ENCODE measurements around the gene STC2. TPM values are rescaled to one million over a fixed set of nuclear protein-coding genes. Genes with fewer than 3 reads are reported as not detected.

Gene STC2
- total and polyA plus RNA-seq, 2 of the 4 experiments (the other 2 are of a cell fraction), result 87.5 to 270 TPM

GRCh38 chr5:173298213-173298926 is 29.8 kb downstream of the STC2 start:
- no peak for TF ChIP-seq SMC3 (IDR thresholded peaks at IDR 0.05; ENCODE audit: low read depth, low read length)
- TF ChIP-seq RFX5 (IDR thresholded peaks at IDR 0.05; ENCODE audit: low read depth, low read length), result no peak
- no peak for TF ChIP-seq BHLHE40 (IDR thresholded peaks at IDR 0.05; ENCODE audit: low read depth, low read length)
- TF ChIP-seq MXI1 (IDR thresholded peaks at IDR 0.05; ENCODE audit: borderline replicate concordance, low read depth, low read length), result no peak
- TF ChIP-seq NFE2L2 (IDR thresholded peaks at IDR 0.05; ENCODE audit: low read depth, low read length), result no peak
- TF ChIP-seq USF2 (IDR thresholded peaks at IDR 0.05; ENCODE audit: low read depth, low read length), result no peak
- TF ChIP-seq RCOR1 (IDR thresholded peaks at IDR 0.05; ENCODE audit: insufficient replicate concordance, low read length), result no peak
- TF ChIP-seq RAD21 (IDR thresholded peaks at IDR 0.05; ENCODE audit: low read length), result no peak
- no peak for TF ChIP-seq CEBPB (IDR thresholded peaks at IDR 0.05; ENCODE audit: low read depth, low read length)
- no peak overlapping the region for H3K14ac ChIP-seq (replicated peaks; ENCODE audit: low read depth, low read length)
- ChIA-PET POLR2A (ENCODE audit: unreplicated experiment) (no interaction called here), CTCF (interaction anchor here (1.0 kb wide), 1 partner anchor 13 kb away, joined by 4 read pairs; no protein-coding TSS in a partner anchor)
- H3K27ac ChIP-seq (ENCODE audit: insufficient read depth, low read length), result no peak overlapping the region
- intact Hi-C loops (cut with micrococcal nuclease) (no loop called here), in situ Hi-C loops (cut with MboI; ENCODE audit: low sequenced_read_pairs) (loop anchor here (10.0 to 25.0 kb wide), 3 partner anchors 594 to 1014 kb away; no protein-coding TSS in a partner anchor), dilution Hi-C loops (cut with HindIII; ENCODE audit: low sequenced_read_pairs, unreplicated experiment) (no loop called here)
- H2AK9ac ChIP-seq (replicated peaks; ENCODE audit: low read depth, low read length, poor library complexity), result no peak overlapping the region
- 46% methylated on average over 5 of the region's 19 CpGs; no CpG with 5 or more reads in 1 of the 2 experiments for WGBS, 2 experiments (ENCODE audit: extremely low coverage in 2 of 2, insufficient read length in 1 of 2)
- no peak overlapping the region for H2BK5ac ChIP-seq (ENCODE audit: low read depth, low read length, poor library complexity, severe bottlenecking)
- no peak overlapping the region for H3K23ac ChIP-seq (ENCODE audit: low read depth, low read length)
- no peak overlapping the region for H4K91ac ChIP-seq (ENCODE audit: insufficient read depth, low read depth, low read length)
- H3K9ac ChIP-seq (ENCODE audit: low read depth, low read length), result no peak overlapping the region
- H3K9me3 ChIP-seq (ENCODE audit: control insufficient read depth, insufficient read depth, low read length), result no peaks in the 10 kb centered on the region
- H3K36me3 ChIP-seq (ENCODE audit: control insufficient read depth, insufficient read depth, low read length), result no peaks in the 10 kb centered on the region
- no peaks in the 10 kb centered on the region for H3K27me3 ChIP-seq (ENCODE audit: control insufficient read depth, insufficient read depth, low read length)
- H4K20me1 ChIP-seq (ENCODE audit: insufficient read depth, low read length), result no peaks in the 10 kb centered on the region
- no peak overlapping the region; the same call in 1 of the 2 replicates for H4K5ac ChIP-seq (ENCODE audit: low read depth, low read length)
- no peaks in the 10 kb centered on the region for H3K79me1 ChIP-seq (ENCODE audit: low read depth in 1 of 2, low read length in 2 of 2)
- H2AK5ac ChIP-seq (ENCODE audit: low read depth, low read length), result no peak overlapping the region
- peaks cover 17% of the 10 kb centered on the region for H3K4me1 ChIP-seq (ENCODE audit: control insufficient read depth, insufficient read depth, low read length)
- peak overlapping the region; percentile 18; the same call in 1 of the 2 replicates for H3K4ac ChIP-seq (ENCODE audit: low read depth, low read length)
- H3K4me2 ChIP-seq (ENCODE audit: low read depth, low read length), result no peak overlapping the region
- H3K18ac ChIP-seq (ENCODE audit: low read depth, low read length), result no peak overlapping the region
- H3K9me1 ChIP-seq (ENCODE audit: insufficient read depth, low read length), result no peaks in the 10 kb centered on the region
- H2AFZ ChIP-seq (replicated peaks; ENCODE audit: low read length, poor library complexity), result peak overlapping the region; percentile 35
- H2BK120ac ChIP-seq (ENCODE audit: low read depth, low read length), result no peak overlapping the region; the same call in 1 of the 2 replicates
- no peak overlapping the region for H3K4me3 ChIP-seq (ENCODE audit: insufficient read depth, low read depth, low read length)
- DNase-seq, result no peak
- no peak overlapping the region for H2BK15ac ChIP-seq (ENCODE audit: low read depth, low read length)
- no peak overlapping the region for H2BK20ac ChIP-seq (ENCODE audit: low read depth, low read length)
- no TSS peak for BruUV-seq (replicated peaks)
- no peak overlapping the region for H4K8ac ChIP-seq (ENCODE audit: low read depth in 2 of 2, low read length in 2 of 2)
- no peak for ATAC-seq (ENCODE audit: low read depth)
- no peak overlapping the region for H3K56ac ChIP-seq (ENCODE audit: extremely low read depth, insufficient read depth, low read length)

Measured in IMR-90 (cell line).